HCT116 (cell line): Measurements from ENCODE around the gene TTLL11. TPM values are rescaled to one million over a fixed set of nuclear protein-coding genes. Genes with fewer than 3 reads are reported as not detected.

Experiments used
- ATAC-seq: fragments of 200-7000 bp; cut with Tn5 transposase; 2 replicates; pipeline ENCODE4 v1.9.1; 2020; ENCODE audit warnings: mild to moderate bottlenecking, moderate library complexity
- BruUV-seq: library from RNA; stranded (reverse); fragments of 400-500 nt; replicated peaks from 2 replicates; lab custom pipeline; 2021; lab: Mats Ljungman, UMichigan
- CTCF ChIA-PET: fragments of 300-600 bp; sonication (Branson Sonifier 250); formaldehyde crosslinking; loops from one replicate; lab custom pipeline; 2021; ENCODE audit warnings: antibody characterized with exemption; lab: Charles Lee
- POLR2A ChIA-PET: fragments of 300-600, 350-600 bp; sonication (Branson Sonifier 250); formaldehyde crosslinking; loops from one replicate; lab custom pipeline; 2021; ENCODE audit warnings: antibody characterized with exemption; lab: Charles Lee
- RAD21 ChIA-PET, 2 experiments: fragments of 300-600 bp; sonication (Branson Sonifier 250); formaldehyde crosslinking; loops; one replicate each; lab custom pipeline; 2023; ENCODE audit warnings: low total read pairs in 2 of 2; ENCODE audit not compliant: uncharacterized antibody in 2 of 2, unreplicated experiment in 2 of 2, low non-redundant PET in 1 of 2; lab: Charles Lee
- DNase-seq: peaks from one replicate; pipeline ENCODE4 v3.0.0-alpha.2; 2010; ENCODE audit warnings: low read depth, low spot score
- H2AFZ ChIP-seq: fragments of 200-600 bp; shearing (Covaris generic), sonication (generic); 2 replicates; pipeline ENCODE4 v1.6.1; 2017; ENCODE audit warnings: low read depth, mixed run types, mixed read lengths, antibody characterized with exemption, low read length; ENCODE audit not compliant: poor library complexity, severe bottlenecking
- H3K27ac ChIP-seq: 2 replicates; pipeline ENCODE4 v1.5.1; 2012; ENCODE audit warnings: low read depth, low read length
- H3K27me3 ChIP-seq: fragments of 200-600 bp; sonication (generic); 2 replicates; pipeline ENCODE4 v1.6.1; 2016; ENCODE audit warnings: mixed run types, low read length, mixed read lengths; ENCODE audit not compliant: insufficient read depth
- H3K36me3 ChIP-seq, 2 experiments: fragments of 200-500 bp in 1 of 2; fragments of 200-600 bp in 1 of 2; sonication (Bioruptor generic) in 1 of 2; sonication (generic) in 1 of 2; 2 replicates each; pipeline versions ENCODE4 v1.5.1 to v1.6.1; 2014 to 2016; ENCODE audit warnings: low read length in 2 of 2, inconsistent platforms in 1 of 2, mixed read lengths in 1 of 2, mixed run types in 1 of 2; ENCODE audit not compliant: insufficient read depth in 2 of 2, control insufficient read depth in 1 of 2
- H3K4me1 ChIP-seq, 2 experiments: fragments of 200-600 bp in 1 of 2; sonication (generic) in 1 of 2; 2 replicates each; pipeline versions ENCODE4 v1.5.1 to v1.6.1; 2012 to 2017; ENCODE audit warnings: low read length in 2 of 2, inconsistent platforms in 1 of 2, mild to moderate bottlenecking in 1 of 2, mixed read lengths in 1 of 2, mixed run types in 1 of 2, moderate library complexity in 1 of 2; ENCODE audit not compliant: insufficient read depth in 2 of 2, control insufficient read depth in 1 of 2
- H3K4me2 ChIP-seq: fragments of 200-600 bp; sonication (generic); 2 replicates; pipeline ENCODE4 v1.6.1; 2017; ENCODE audit warnings: mixed run types, low read length, mixed read lengths
- H3K4me3 ChIP-seq, 2 experiments: fragments of 200-600 bp in 1 of 2; sonication (generic) in 1 of 2; replicated peaks in 1 of 2; 2 replicates each; pipeline ENCODE4 v1.5.1; 2011 to 2016; ENCODE audit warnings: low read length in 2 of 2, control low read depth in 1 of 2, low read depth in 1 of 2, mild to moderate bottlenecking in 1 of 2, mixed read lengths in 1 of 2, mixed run types in 1 of 2
- H3K79me2 ChIP-seq: fragments of 200-600 bp; sonication (generic); 2 replicates; pipeline ENCODE4 v1.6.1; 2017; ENCODE audit warnings: mild to moderate bottlenecking, mixed run types, low read length, moderate library complexity, mixed read lengths; ENCODE audit not compliant: insufficient read depth
- H3K9ac ChIP-seq: fragments of 200-600 bp; sonication (generic); 2 replicates; pipeline ENCODE4 v1.6.1; 2016; ENCODE audit warnings: low read length, mixed read lengths
- H3K9me2 ChIP-seq: fragments of 200-600 bp; sonication (generic), shearing (Covaris generic); 2 replicates; pipeline ENCODE4 v1.6.1; 2017; ENCODE audit warnings: mixed run types, mild to moderate bottlenecking, moderate library complexity; ENCODE audit not compliant: insufficient read depth
- H3K9me3 ChIP-seq, 2 experiments: fragments of 200-500 bp in 1 of 2; fragments of 200-600 bp in 1 of 2; sonication (Bioruptor generic) in 1 of 2; sonication (generic) in 1 of 2; 2 replicates each; pipeline ENCODE4 v1.6.1; 2014 to 2017; ENCODE audit warnings: low read length in 2 of 2, mixed read lengths in 2 of 2, inconsistent platforms in 1 of 2, low read depth in 1 of 2, mild to moderate bottlenecking in 1 of 2, mixed run types in 1 of 2, moderate library complexity in 1 of 2; ENCODE audit not compliant: control insufficient read depth in 1 of 2, insufficient read depth in 1 of 2
- H4K20me1 ChIP-seq: fragments of 200-600 bp; sonication (generic), shearing (Covaris generic); 2 replicates; pipeline ENCODE4 v1.6.1; 2017; ENCODE audit warnings: mixed run types, mild to moderate bottlenecking, moderate library complexity; ENCODE audit not compliant: insufficient read depth
- CEBPB ChIP-seq: IDR thresholded peaks from 2 replicates; pipeline ENCODE4 v1.6.1; 2012; ENCODE audit warnings: low read depth
- ELF1 ChIP-seq: IDR thresholded peaks from 2 replicates; pipeline ENCODE4 v1.6.1; 2012; ENCODE audit warnings: low read depth, borderline replicate concordance
- POLR2A ChIP-seq: IDR thresholded peaks from 2 replicates; pipeline ENCODE4 v1.7.0; 2011; ENCODE audit warnings: borderline replicate concordance; ENCODE audit not compliant: insufficient read depth, insufficient read length; ENCODE audit errors: extremely low read depth
- SRF ChIP-seq: IDR thresholded peaks from 2 replicates; pipeline ENCODE4 v1.6.1; 2012; ENCODE audit warnings: low read depth
- ZNF274 ChIP-seq: fragments of 200-500 bp; sonication (Bioruptor generic); IDR thresholded peaks from 2 replicates; pipeline ENCODE4 v1.6.1; 2014; ENCODE audit warnings: mild to moderate bottlenecking, low read depth, low read length, inconsistent platforms
- intact Hi-C: fragments of 100-400 bp; cut with micrococcal nuclease; formaldehyde crosslinking; loops from 2 replicates; pipeline ENCODE4 v1.10.0; 2022
- total RNA-seq: library from RNA; stranded (reverse); gene quantifications from one replicate; pipeline ENCODE4 v1.2.1, GENCODE V29; 2021; ENCODE audit not compliant: unreplicated experiment
- TF ChIP-seq, protein P1 (sequence below): IDR thresholded peaks from 2 replicates; pipeline ENCODE4 v1.6.1; 2012

Gene TTLL11
- total RNA-seq, 1 experiment from 2014 or later = 2.2 TPM

GRCh38 chr9:122053064-122053463 is 40.0 kb downstream of the TTLL11 start:
- Histone ChIP-seq H3K27me3 (no peaks in the 10 kb centered on the region), H3K4me1 (no peaks in the 10 kb centered on the region), H4K20me1 (no peaks in the 10 kb centered on the region), H3K9me3 (no peaks in the 10 kb centered on the region), H2AFZ (no peak overlapping the region), H3K4me2 (no peak overlapping the region), H3K4me3 (no peak overlapping the region), H3K9me2 (no peaks in the 10 kb centered on the region), H3K9ac (no peak overlapping the region), H3K79me2 (no peaks in the 10 kb centered on the region), H3K36me3 (no peaks in the 10 kb centered on the region), H3K27ac (no peak overlapping the region)
- DNase-seq = no peak
- ChIA-PET CTCF (no interaction called here), RAD21 (no interaction called here), POLR2A (no interaction called here)
- intact Hi-C loops = no loop called here
- ATAC-seq = no peak
- BruUV-seq = no TSS peak
- TF ChIP-seq SRF (no peak), POLR2A (no peak)
- TF ChIP-seq, protein P1, sequence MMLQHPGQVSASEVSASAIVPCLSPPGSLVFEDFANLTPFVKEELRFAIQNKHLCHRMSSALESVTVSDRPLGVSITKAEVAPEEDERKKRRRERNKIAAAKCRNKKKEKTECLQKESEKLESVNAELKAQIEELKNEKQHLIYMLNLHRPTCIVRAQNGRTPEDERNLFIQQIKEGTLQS = no peak

DNA sequence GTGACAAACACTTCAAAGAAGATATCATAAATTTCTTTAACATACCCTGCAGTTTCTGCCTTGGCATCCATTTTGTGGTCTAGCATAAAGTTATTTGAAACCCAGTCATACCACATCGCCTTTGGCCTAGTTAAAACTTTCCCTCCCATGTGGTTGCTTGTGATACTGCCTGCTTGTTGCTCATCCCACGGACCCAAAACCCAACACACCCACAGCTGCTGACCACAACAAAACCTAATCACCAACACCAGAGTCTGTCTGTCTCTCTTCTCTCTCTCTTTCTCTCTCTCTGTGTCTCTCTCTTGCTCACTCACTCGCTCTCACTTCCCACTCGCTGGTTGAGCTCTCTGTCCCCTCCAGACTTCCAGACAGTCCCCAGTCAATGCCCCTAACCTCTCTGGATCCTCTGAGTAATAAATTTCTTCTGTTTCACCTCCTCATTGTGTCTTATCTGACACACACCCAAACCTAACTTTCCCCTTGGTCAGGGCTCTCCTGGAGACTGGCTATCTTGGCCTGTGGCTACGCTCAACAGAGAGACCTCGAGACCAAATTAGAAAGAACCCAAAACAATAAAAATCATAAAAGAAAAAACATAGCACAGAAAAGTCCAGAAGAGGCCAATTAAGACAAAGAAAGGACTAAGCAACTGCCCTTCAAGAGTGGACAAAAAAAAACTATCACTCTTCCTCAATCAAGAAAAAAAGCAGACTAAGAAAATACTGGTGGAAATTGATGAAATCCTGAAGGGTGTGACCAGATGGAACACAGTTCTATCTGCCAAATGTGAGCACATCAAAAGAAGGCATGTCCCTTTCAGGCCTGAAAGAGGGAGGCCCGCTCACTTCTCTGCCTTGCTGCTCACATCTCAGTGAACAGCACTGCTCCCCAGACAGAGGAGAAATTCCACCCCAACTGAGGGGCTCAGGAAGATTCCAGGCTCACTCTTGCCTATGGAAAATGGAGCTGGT is 41.5 kb downstream of the TTLL11 start:
- H2AFZ ChIP-seq = no peak overlapping the region
- H3K4me2 ChIP-seq = no peak overlapping the region
- ChIA-PET RAD21 (no interaction called here), POLR2A (no interaction called here), CTCF (no interaction called here)
- ATAC-seq (no peak), DNase-seq (no peak)
- H3K4me1 ChIP-seq = no peaks in the 10 kb centered on the region
- no peaks in the 10 kb centered on the region for H3K9me3 ChIP-seq
- intact Hi-C loops = no loop called here
- H3K79me2 ChIP-seq = no peaks in the 10 kb centered on the region
- no peaks in the 10 kb centered on the region for H4K20me1 ChIP-seq
- no peak overlapping the region for H3K9ac ChIP-seq
- H3K27ac ChIP-seq = no peak overlapping the region
- no peaks in the 10 kb centered on the region for H3K36me3 ChIP-seq
- no peak overlapping the region for H3K4me3 ChIP-seq
- BruUV-seq = no TSS peak
- TF ChIP-seq CEBPB (no peak), ZNF274 (no peak), ELF1 (no peak)
- H3K27me3 ChIP-seq = no peaks in the 10 kb centered on the region
- H3K9me2 ChIP-seq = no peaks in the 10 kb centered on the region
